Fibroblast of gingiva (primary cell): ENCODE results near the gene CCDC192.
"Not testable (repeated sequence)": the region's sequence is repeated elsewhere in the genome, so short reads cannot be mapped to it uniquely, and the experiment has no call there.

Experiments used
- DNase-seq: peaks from one replicate; pipeline ENCODE4 v3.0.0-alpha.2; 2011; ENCODE audit warnings: low read depth

Gene CCDC192

GRCh38 chr5:127766676-127767335 lies 63.6 kb downstream of the CCDC192 start:
- no peak for DNase-seq

GRCh38 chr5:127769386-127769785 lies 66.2 kb downstream of the CCDC192 start:
- no peak for DNase-seq

GRCh38 chr5:127770272-127770671 lies 67.1 kb downstream of the CCDC192 start:
- DNase-seq = no peak

- no peak for DNase-seq
Measured at GRCh38 chr5:127772531-127772930, 69.3 kb downstream of the CCDC192 start.

- no peak for DNase-seq
Measured at GRCh38 chr5:127774221-127774620, 71.0 kb downstream of the CCDC192 start.

GRCh38 chr5:127776477-127776876 lies 73.3 kb downstream of the CCDC192 start:
- DNase-seq = no peak

- DNase-seq = no peak
Measured at GRCh38 chr5:127777957-127778356, 74.8 kb downstream of the CCDC192 start.

GRCh38 chr5:127782450-127782849 lies 79.3 kb downstream of the CCDC192 start:
- DNase-seq = not testable (repeated sequence)

- peak; percentile 77 for DNase-seq
Measured at GRCh38 chr5:127785098-127785927, 82.1 kb downstream of the CCDC192 start.

GRCh38 chr5:127791439-127791838 lies 88.2 kb downstream of the CCDC192 start:
- no peak for DNase-seq

- DNase-seq = not testable (repeated sequence)
Measured at GRCh38 chr5:127791908-127792307, 88.7 kb downstream of the CCDC192 start.

- DNase-seq = no peak
Measured at GRCh38 chr5:127793052-127793451, 89.9 kb downstream of the CCDC192 start.

GRCh38 chr5:127793879-127794278 lies 90.7 kb downstream of the CCDC192 start:
- DNase-seq = no peak

GRCh38 chr5:127796211-127796610 lies 93.0 kb downstream of the CCDC192 start:
- no peak for DNase-seq

- DNase-seq = peak; percentile 14
Measured at GRCh38 chr5:127799293-127799905, 96.2 kb downstream of the CCDC192 start.

GRCh38 chr5:127801751-127802476 lies 98.7 kb downstream of the CCDC192 start:
- DNase-seq = peak; percentile 54

GRCh38 chr5:127802477-127802865 lies 99.3 kb downstream of the CCDC192 start:
- DNase-seq = no peak

GRCh38 chr5:127804886-127805426 lies 101.8 kb downstream of the CCDC192 start:
- no peak for DNase-seq

GRCh38 chr5:127805448-127805847 lies 102.3 kb downstream of the CCDC192 start:
- DNase-seq = no peak

- no peak for DNase-seq
Measured at GRCh38 chr5:127806776-127807175, 103.6 kb downstream of the CCDC192 start.

GRCh38 chr5:127809533-127809932 lies 106.3 kb downstream of the CCDC192 start:
- DNase-seq = no peak

GRCh38 chr5:127810017-127810416 lies 106.8 kb downstream of the CCDC192 start:
- no peak for DNase-seq
